ENCODE measurements around the gene MEGF9. TPM values are rescaled to one million over a fixed set of nuclear protein-coding genes. Genes with fewer than 3 reads are reported as not detected.

MEGF9 gene
- total RNA-seq, 5 donors from 2014 or later (not counting 1 experiment from before 2014, with no cell fraction given), result 10.4 to 15.5 (median 11.3) TPM

- H3K36me3 ChIP-seq (ENCODE audit: control insufficient read depth in 2 of 2, extremely low read depth in 1 of 2, insufficient read depth in 1 of 2, low read length in 1 of 2), result no peaks in the 10 kb centered on the region
- H3K27me3 ChIP-seq (replicated peaks in 1 of 2; ENCODE audit: control insufficient read depth in 2 of 2, extremely low read depth in 1 of 2, insufficient read depth in 2 of 2, low read length in 1 of 2), result no peaks in the 10 kb centered on the region
- H3K9me3 Mint-ChIP-seq, result no peaks in the 10 kb centered on the region
- no peaks in the 10 kb centered on the region for H3K9me3 ChIP-seq
- ATAC-seq (replicated peaks in 1 of 4), result no peak
- no peak overlapping the region for H3K4me3 ChIP-seq (ENCODE audit: control insufficient read depth in 1 of 2, extremely low read depth in 1 of 2, low read length in 1 of 2)
- no peak overlapping the region for H3K27ac ChIP-seq (ENCODE audit: low read length)
- H3K36me3 Mint-ChIP-seq, result peaks cover 14% of the 10 kb centered on the region
- CTCF ChIA-PET, result interaction anchor here (0.6 to 1.3 kb wide), 2 partner anchors 10 to 371 kb away, joined by 4 read pairs; no protein-coding TSS in a partner anchor
- H3K4me1 ChIP-seq (ENCODE audit: control insufficient read depth in 1 of 2, extremely low read depth in 1 of 2, insufficient read depth in 2 of 2, low read length in 2 of 2), result no peaks in the 10 kb centered on the region
- H3K4me3 Mint-ChIP-seq, result no peak overlapping the region
- no peak overlapping the region for H3K27ac Mint-ChIP-seq
- no peak for DNase-seq
- H3K27me3 Mint-ChIP-seq, result no peaks in the 10 kb centered on the region
- POLR2A ChIA-PET, result interaction anchor here in 1 of 2 donors (0.7 kb wide), 1 partner anchor 656 kb away, joined by 4 read pairs; no protein-coding TSS in a partner anchor
- peaks cover 15 to 23% (median 19%) of the 10 kb centered on the region in 3 donors for H3K4me1 Mint-ChIP-seq
- no CpG with 5 or more reads among the region's 1 CpG for WGBS (ENCODE audit: insufficient coverage)
Observed at GRCh38 chr9:120702075-120702474, 12.2 kb downstream of the MEGF9 start.

GRCh38 chr9:120701248-120701647, 13.0 kb downstream of the MEGF9 start:
- Histone ChIP-seq H3K9me3 (no peaks in the 10 kb centered on the region), H3K36me3 (ENCODE audit: control insufficient read depth in 2 of 2, extremely low read depth in 1 of 2, insufficient read depth in 1 of 2, low read length in 1 of 2) (no peaks in the 10 kb centered on the region), H3K27me3 (replicated peaks in 1 of 2; ENCODE audit: control insufficient read depth in 2 of 2, extremely low read depth in 1 of 2, insufficient read depth in 2 of 2, low read length in 1 of 2) (no peaks in the 10 kb centered on the region), H3K27ac (ENCODE audit: low read length) (no peak overlapping the region), H3K4me3 (ENCODE audit: control insufficient read depth in 1 of 2, extremely low read depth in 1 of 2, low read length in 1 of 2) (no peak overlapping the region), H3K4me1 (ENCODE audit: control insufficient read depth in 1 of 2, extremely low read depth in 1 of 2, insufficient read depth in 2 of 2, low read length in 2 of 2) (no peaks in the 10 kb centered on the region)
- H3K36me3 Mint-ChIP-seq, result peaks cover 10% of the 10 kb centered on the region
- ATAC-seq (replicated peaks in 1 of 4) (no peak), DNase-seq (no peak)
- no peak overlapping the region for H3K4me3 Mint-ChIP-seq
- no CpG with 5 or more reads among the region's 1 CpG for WGBS (ENCODE audit: insufficient coverage)
- no peaks in the 10 kb centered on the region for H3K27me3 Mint-ChIP-seq
- H3K9me3 Mint-ChIP-seq, result no peaks in the 10 kb centered on the region
- no peak overlapping the region for H3K27ac Mint-ChIP-seq
- CTCF ChIA-PET, result interaction anchor here (0.6 to 1.3 kb wide), 3 partner anchors 11 to 420 kb away, joined by 3 to 4 read pairs (median 4); no protein-coding TSS in a partner anchor
- peaks cover 17 to 21% (median 19%) of the 10 kb centered on the region in 3 donors for H3K4me1 Mint-ChIP-seq
- POLR2A ChIA-PET, result interaction anchor here in 1 of 2 donors (0.7 kb wide), 1 partner anchor 657 kb away, joined by 4 read pairs; no protein-coding TSS in a partner anchor

GRCh38 chr9:120698766-120699165, 15.5 kb downstream of the MEGF9 start:
- Histone ChIP-seq H3K27me3 (replicated peaks in 1 of 2; ENCODE audit: control insufficient read depth in 2 of 2, extremely low read depth in 1 of 2, insufficient read depth in 2 of 2, low read length in 1 of 2) (no peaks in the 10 kb centered on the region), H3K27ac (ENCODE audit: low read length) (no peak overlapping the region), H3K9me3 (no peaks in the 10 kb centered on the region), H3K36me3 (ENCODE audit: control insufficient read depth in 2 of 2, extremely low read depth in 1 of 2, insufficient read depth in 1 of 2, low read length in 1 of 2) (no peaks in the 10 kb centered on the region), H3K4me3 (ENCODE audit: control insufficient read depth in 1 of 2, extremely low read depth in 1 of 2, low read length in 1 of 2) (no peak overlapping the region), H3K4me1 (ENCODE audit: control insufficient read depth in 1 of 2, extremely low read depth in 1 of 2, insufficient read depth in 2 of 2, low read length in 2 of 2) (no peaks in the 10 kb centered on the region)
- ChIA-PET CTCF (interaction anchor here in 1 of 2 donors (0.7 kb wide), 1 partner anchor 365 kb away, joined by 3 read pairs; no protein-coding TSS in a partner anchor), POLR2A (no interaction called here)
- Mint-ChIP-seq H3K4me1 (peaks cover 11 to 24% (median 19%) of the 10 kb centered on the region in 3 donors), H3K27me3 (no peaks in the 10 kb centered on the region), H3K9me3 (no peaks in the 10 kb centered on the region), H3K4me3 (no peak overlapping the region), H3K27ac (no peak overlapping the region), H3K36me3 (peaks cover 14% of the 10 kb centered on the region)
- 91% methylated on average over 2 of the region's 2 CpGs for WGBS (ENCODE audit: insufficient coverage)
- ATAC-seq (replicated peaks in 1 of 4) (no peak), DNase-seq (no peak)

GRCh38 chr9:120697448-120697847, 16.8 kb downstream of the MEGF9 start:
- no peak overlapping the region for H3K27ac Mint-ChIP-seq
- WGBS (ENCODE audit: insufficient coverage), result 82% methylated on average over 1 of the region's 2 CpGs
- DNase-seq (no peak), ATAC-seq (replicated peaks in 1 of 4) (no peak)
- peaks cover 11% of the 10 kb centered on the region for H3K36me3 Mint-ChIP-seq
- no peaks in the 10 kb centered on the region for H3K27me3 Mint-ChIP-seq
- H3K4me3 ChIP-seq (ENCODE audit: control insufficient read depth in 1 of 2, extremely low read depth in 1 of 2, low read length in 1 of 2), result no peak overlapping the region
- no peaks in the 10 kb centered on the region for H3K36me3 ChIP-seq (ENCODE audit: control insufficient read depth in 2 of 2, extremely low read depth in 1 of 2, insufficient read depth in 1 of 2, low read length in 1 of 2)
- H3K4me1 ChIP-seq (ENCODE audit: control insufficient read depth in 1 of 2, extremely low read depth in 1 of 2, insufficient read depth in 2 of 2, low read length in 2 of 2), result no peaks in the 10 kb centered on the region
- H3K27me3 ChIP-seq (replicated peaks in 1 of 2; ENCODE audit: control insufficient read depth in 2 of 2, extremely low read depth in 1 of 2, insufficient read depth in 2 of 2, low read length in 1 of 2), result no peaks in the 10 kb centered on the region
- no peak overlapping the region for H3K27ac ChIP-seq (ENCODE audit: low read length)
- H3K4me1 Mint-ChIP-seq, result peaks cover 23 to 35% (median 31%) of the 10 kb centered on the region in 3 donors
- H3K4me3 Mint-ChIP-seq, result no peak overlapping the region
- POLR2A ChIA-PET, result interaction anchor here in 1 of 2 donors (0.7 kb wide), 1 partner anchor 20 kb away, joined by 3 read pairs; no protein-coding TSS in a partner anchor
- CTCF ChIA-PET, result no interaction called here
- no peaks in the 10 kb centered on the region for H3K9me3 Mint-ChIP-seq
- H3K9me3 ChIP-seq, result no peaks in the 10 kb centered on the region

- peaks cover 11% of the 10 kb centered on the region for H3K36me3 Mint-ChIP-seq
- DNase-seq (no peak), ATAC-seq (replicated peaks in 1 of 4) (no peak)
- H3K27me3 Mint-ChIP-seq, result no peaks in the 10 kb centered on the region
- H3K4me1 Mint-ChIP-seq, result peaks cover 23 to 36% (median 35%) of the 10 kb centered on the region in 3 donors
- Histone ChIP-seq H3K4me1 (ENCODE audit: control insufficient read depth in 1 of 2, extremely low read depth in 1 of 2, insufficient read depth in 2 of 2, low read length in 2 of 2) (no peaks in the 10 kb centered on the region), H3K4me3 (ENCODE audit: control insufficient read depth in 1 of 2, extremely low read depth in 1 of 2, low read length in 1 of 2) (no peak overlapping the region), H3K36me3 (ENCODE audit: control insufficient read depth in 2 of 2, extremely low read depth in 1 of 2, insufficient read depth in 1 of 2, low read length in 1 of 2) (no peaks in the 10 kb centered on the region), H3K27ac (ENCODE audit: low read length) (no peak overlapping the region), H3K9me3 (no peaks in the 10 kb centered on the region), H3K27me3 (replicated peaks in 1 of 2; ENCODE audit: control insufficient read depth in 2 of 2, extremely low read depth in 1 of 2, insufficient read depth in 2 of 2, low read length in 1 of 2) (no peaks in the 10 kb centered on the region)
- POLR2A ChIA-PET, result interaction anchor here in 1 of 2 donors (0.7 kb wide), 1 partner anchor 21 kb away, joined by 3 read pairs; no protein-coding TSS in a partner anchor
- H3K4me3 Mint-ChIP-seq, result no peak overlapping the region
- H3K9me3 Mint-ChIP-seq, result no peaks in the 10 kb centered on the region
- WGBS (ENCODE audit: insufficient coverage), result no CpG with 5 or more reads among the region's 3 CpGs
- H3K27ac Mint-ChIP-seq, result no peak overlapping the region
- CTCF ChIA-PET, result no interaction called here
Observed at GRCh38 chr9:120696551-120697230, 17.6 kb downstream of the MEGF9 start.

- Histone ChIP-seq H3K4me3 (ENCODE audit: control insufficient read depth in 1 of 2, extremely low read depth in 1 of 2, low read length in 1 of 2) (no peak overlapping the region), H3K27me3 (replicated peaks in 1 of 2; ENCODE audit: control insufficient read depth in 2 of 2, extremely low read depth in 1 of 2, insufficient read depth in 2 of 2, low read length in 1 of 2) (no peaks in the 10 kb centered on the region), H3K4me1 (ENCODE audit: control insufficient read depth in 1 of 2, extremely low read depth in 1 of 2, insufficient read depth in 2 of 2, low read length in 2 of 2) (no peaks in the 10 kb centered on the region), H3K36me3 (ENCODE audit: control insufficient read depth in 2 of 2, extremely low read depth in 1 of 2, insufficient read depth in 1 of 2, low read length in 1 of 2) (no peaks in the 10 kb centered on the region), H3K27ac (ENCODE audit: low read length) (no peak overlapping the region), H3K9me3 (no peaks in the 10 kb centered on the region)
- no peaks in the 10 kb centered on the region for H3K27me3 Mint-ChIP-seq
- peaks cover 23 to 37% (median 34%) of the 10 kb centered on the region in 3 donors for H3K4me1 Mint-ChIP-seq
- no peak overlapping the region for H3K4me3 Mint-ChIP-seq
- H3K36me3 Mint-ChIP-seq, result peaks cover 7% of the 10 kb centered on the region
- no peaks in the 10 kb centered on the region for H3K9me3 Mint-ChIP-seq
- DNase-seq (no peak), ATAC-seq (replicated peaks in 1 of 4) (no peak)
- CTCF ChIA-PET, result no interaction called here
- no peak overlapping the region for H3K27ac Mint-ChIP-seq
- POLR2A ChIA-PET, result no interaction called here
Observed at GRCh38 chr9:120694559-120694958, 19.7 kb downstream of the MEGF9 start.
